HCT116 (cell line): ENCODE measurements around the gene PIK3R4. TPM values are rescaled to one million over a fixed set of nuclear protein-coding genes. Genes with fewer than 3 reads are reported as not detected.

Source experiments
- ATAC-seq: fragments of 200-7000 bp; cut with Tn5 transposase; 2 replicates; pipeline ENCODE4 v1.9.1; 2020; ENCODE audit warnings: mild to moderate bottlenecking, moderate library complexity
- BruUV-seq: library from RNA; stranded (reverse); fragments of 400-500 nt; replicated peaks from 2 replicates; lab custom pipeline; 2021; lab: Mats Ljungman, UMichigan
- CTCF ChIA-PET: fragments of 300-600 bp; sonication (Branson Sonifier 250); formaldehyde crosslinking; loops from one replicate; lab custom pipeline; 2021; ENCODE audit warnings: antibody characterized with exemption; lab: Charles Lee
- POLR2A ChIA-PET: fragments of 300-600, 350-600 bp; sonication (Branson Sonifier 250); formaldehyde crosslinking; loops from one replicate; lab custom pipeline; 2021; ENCODE audit warnings: antibody characterized with exemption; lab: Charles Lee
- RAD21 ChIA-PET, 2 experiments: fragments of 300-600 bp; sonication (Branson Sonifier 250); formaldehyde crosslinking; loops; one replicate each; lab custom pipeline; 2023; ENCODE audit warnings: low total read pairs in 2 of 2; ENCODE audit not compliant: uncharacterized antibody in 2 of 2, unreplicated experiment in 2 of 2, low non-redundant PET in 1 of 2; lab: Charles Lee
- DNase-seq: peaks from one replicate; pipeline ENCODE4 v3.0.0-alpha.2; 2010; ENCODE audit warnings: low read depth, low spot score
- H2AFZ ChIP-seq: fragments of 200-600 bp; shearing (Covaris generic), sonication (generic); 2 replicates; pipeline ENCODE4 v1.6.1; 2017; ENCODE audit warnings: low read depth, mixed run types, mixed read lengths, antibody characterized with exemption, low read length; ENCODE audit not compliant: poor library complexity, severe bottlenecking
- H3K27ac ChIP-seq: 2 replicates; pipeline ENCODE4 v1.5.1; 2012; ENCODE audit warnings: low read depth, low read length
- H3K27me3 ChIP-seq: fragments of 200-600 bp; sonication (generic); 2 replicates; pipeline ENCODE4 v1.6.1; 2016; ENCODE audit warnings: mixed run types, low read length, mixed read lengths; ENCODE audit not compliant: insufficient read depth
- H3K36me3 ChIP-seq, 2 experiments: fragments of 200-500 bp in 1 of 2; fragments of 200-600 bp in 1 of 2; sonication (Bioruptor generic) in 1 of 2; sonication (generic) in 1 of 2; 2 replicates each; pipeline versions ENCODE4 v1.5.1 to v1.6.1; 2014 to 2016; ENCODE audit warnings: low read length in 2 of 2, inconsistent platforms in 1 of 2, mixed read lengths in 1 of 2, mixed run types in 1 of 2; ENCODE audit not compliant: insufficient read depth in 2 of 2, control insufficient read depth in 1 of 2
- H3K4me1 ChIP-seq, 2 experiments: fragments of 200-600 bp in 1 of 2; sonication (generic) in 1 of 2; 2 replicates each; pipeline versions ENCODE4 v1.5.1 to v1.6.1; 2012 to 2017; ENCODE audit warnings: low read length in 2 of 2, inconsistent platforms in 1 of 2, mild to moderate bottlenecking in 1 of 2, mixed read lengths in 1 of 2, mixed run types in 1 of 2, moderate library complexity in 1 of 2; ENCODE audit not compliant: insufficient read depth in 2 of 2, control insufficient read depth in 1 of 2
- H3K4me2 ChIP-seq: fragments of 200-600 bp; sonication (generic); 2 replicates; pipeline ENCODE4 v1.6.1; 2017; ENCODE audit warnings: mixed run types, low read length, mixed read lengths
- H3K4me3 ChIP-seq, 2 experiments: fragments of 200-600 bp in 1 of 2; sonication (generic) in 1 of 2; replicated peaks in 1 of 2; 2 replicates each; pipeline ENCODE4 v1.5.1; 2011 to 2016; ENCODE audit warnings: low read length in 2 of 2, control low read depth in 1 of 2, low read depth in 1 of 2, mild to moderate bottlenecking in 1 of 2, mixed read lengths in 1 of 2, mixed run types in 1 of 2
- H3K79me2 ChIP-seq: fragments of 200-600 bp; sonication (generic); 2 replicates; pipeline ENCODE4 v1.6.1; 2017; ENCODE audit warnings: mild to moderate bottlenecking, mixed run types, low read length, moderate library complexity, mixed read lengths; ENCODE audit not compliant: insufficient read depth
- H3K9ac ChIP-seq: fragments of 200-600 bp; sonication (generic); 2 replicates; pipeline ENCODE4 v1.6.1; 2016; ENCODE audit warnings: low read length, mixed read lengths
- H3K9me2 ChIP-seq: fragments of 200-600 bp; sonication (generic), shearing (Covaris generic); 2 replicates; pipeline ENCODE4 v1.6.1; 2017; ENCODE audit warnings: mixed run types, mild to moderate bottlenecking, moderate library complexity; ENCODE audit not compliant: insufficient read depth
- H3K9me3 ChIP-seq, 2 experiments: fragments of 200-500 bp in 1 of 2; fragments of 200-600 bp in 1 of 2; sonication (Bioruptor generic) in 1 of 2; sonication (generic) in 1 of 2; 2 replicates each; pipeline ENCODE4 v1.6.1; 2014 to 2017; ENCODE audit warnings: low read length in 2 of 2, mixed read lengths in 2 of 2, inconsistent platforms in 1 of 2, low read depth in 1 of 2, mild to moderate bottlenecking in 1 of 2, mixed run types in 1 of 2, moderate library complexity in 1 of 2; ENCODE audit not compliant: control insufficient read depth in 1 of 2, insufficient read depth in 1 of 2
- H4K20me1 ChIP-seq: fragments of 200-600 bp; sonication (generic), shearing (Covaris generic); 2 replicates; pipeline ENCODE4 v1.6.1; 2017; ENCODE audit warnings: mixed run types, mild to moderate bottlenecking, moderate library complexity; ENCODE audit not compliant: insufficient read depth
- CEBPB ChIP-seq: IDR thresholded peaks from 2 replicates; pipeline ENCODE4 v1.6.1; 2012; ENCODE audit warnings: low read depth
- EGR1 ChIP-seq: IDR thresholded peaks from 2 replicates; pipeline ENCODE4 v1.6.1; 2012; ENCODE audit warnings: low read depth
- ELF1 ChIP-seq: IDR thresholded peaks from 2 replicates; pipeline ENCODE4 v1.6.1; 2012; ENCODE audit warnings: low read depth, borderline replicate concordance
- EZH2 ChIP-seq: fragments of 200-600 bp; sonication (generic); IDR thresholded peaks from 2 replicates; pipeline ENCODE4 v1.6.1; 2017; ENCODE audit warnings: antibody characterized with exemption, mixed run types
- EZH2phosphoT487 ChIP-seq: fragments of 200-600 bp; IDR thresholded peaks from 2 replicates; pipeline ENCODE4 v1.6.1; 2018; ENCODE audit warnings: antibody characterized with exemption, borderline replicate concordance
- FOSL1 ChIP-seq: IDR thresholded peaks from 2 replicates; pipeline ENCODE4 v1.6.1; 2012; ENCODE audit warnings: low read depth
- JUND ChIP-seq: IDR thresholded peaks from 2 replicates; pipeline ENCODE4 v1.6.1; 2012
- POLR2A ChIP-seq: IDR thresholded peaks from 2 replicates; pipeline ENCODE4 v1.7.0; 2011; ENCODE audit warnings: borderline replicate concordance; ENCODE audit not compliant: insufficient read depth, insufficient read length; ENCODE audit errors: extremely low read depth
- POLR2AphosphoS5 ChIP-seq: IDR thresholded peaks from 2 replicates; pipeline ENCODE4 v1.6.1; 2011; ENCODE audit warnings: mild to moderate bottlenecking, low read depth, low read length, moderate library complexity
- RAD21 ChIP-seq: IDR thresholded peaks from 2 replicates; pipeline ENCODE4 v1.6.1; 2012; ENCODE audit warnings: low read depth, mild to moderate bottlenecking
- SRF ChIP-seq: IDR thresholded peaks from 2 replicates; pipeline ENCODE4 v1.6.1; 2012; ENCODE audit warnings: low read depth
- YY1 ChIP-seq: IDR thresholded peaks from 2 replicates; pipeline ENCODE4 v1.6.1; 2011; ENCODE audit warnings: low read length, low read depth, moderate library complexity, mild to moderate bottlenecking; ENCODE audit not compliant: insufficient replicate concordance; ENCODE audit errors: extremely low read depth
- ZFX ChIP-seq: fragments of 450-650 bp; IDR thresholded peaks from 2 replicates; pipeline ENCODE4 v1.6.1; 2017
- ZNF274 ChIP-seq: fragments of 200-500 bp; sonication (Bioruptor generic); IDR thresholded peaks from 2 replicates; pipeline ENCODE4 v1.6.1; 2014; ENCODE audit warnings: mild to moderate bottlenecking, low read depth, low read length, inconsistent platforms
- intact Hi-C: fragments of 100-400 bp; cut with micrococcal nuclease; formaldehyde crosslinking; loops from 2 replicates; pipeline ENCODE4 v1.10.0; 2022
- total RNA-seq: library from RNA; stranded (reverse); gene quantifications from one replicate; pipeline ENCODE4 v1.2.1, GENCODE V29; 2021; ENCODE audit not compliant: unreplicated experiment
- TF ChIP-seq, protein P1 (sequence below): IDR thresholded peaks from 2 replicates; pipeline ENCODE4 v1.6.1; 2011; ENCODE audit warnings: mild to moderate bottlenecking, low read length, moderate library complexity; ENCODE audit not compliant: insufficient replicate concordance; ENCODE audit errors: extremely low read depth
- TF ChIP-seq, protein P2 (sequence below): IDR thresholded peaks from 2 replicates; pipeline ENCODE4 v1.6.1; 2012; ENCODE audit warnings: low read depth

PIK3R4 gene
- total RNA-seq, 1 experiment from 2014 or later, result 23.5 TPM

DNA sequence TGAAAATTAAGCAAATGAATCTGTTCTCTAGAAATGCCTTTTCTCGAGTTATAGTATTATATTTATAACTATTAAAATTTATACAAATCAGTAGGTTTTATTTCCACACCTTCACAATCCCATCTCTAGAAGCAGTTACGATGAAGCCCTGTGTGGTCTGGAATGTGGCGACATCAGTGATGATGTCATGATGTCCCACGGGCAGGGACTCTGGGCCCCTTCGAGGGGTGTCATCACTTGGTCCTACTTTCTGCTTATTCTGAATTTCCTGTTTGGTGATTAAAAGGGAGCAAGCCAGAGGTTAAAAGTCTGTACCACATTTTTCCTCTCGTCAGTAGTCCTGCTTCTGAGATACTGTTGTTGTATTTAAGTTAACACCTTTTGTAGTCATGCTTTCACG lies 67.4 kb downstream of the PIK3R4 start:
- no peaks in the 10 kb centered on the region for H3K9me3 ChIP-seq
- ChIA-PET POLR2A (no interaction called here), CTCF (no interaction called here)
- H4K20me1 ChIP-seq, result no peaks in the 10 kb centered on the region
- no peak overlapping the region for H3K9ac ChIP-seq
- no peaks in the 10 kb centered on the region for H3K27me3 ChIP-seq
- H3K9me2 ChIP-seq, result no peaks in the 10 kb centered on the region
- no peak for ATAC-seq
- peaks cover 13 to 16% of the 10 kb centered on the region in 2 experiments; a peak in 3 of 4 replicates for H3K36me3 ChIP-seq
- no TSS peak for BruUV-seq
- TF ChIP-seq, protein P1, sequence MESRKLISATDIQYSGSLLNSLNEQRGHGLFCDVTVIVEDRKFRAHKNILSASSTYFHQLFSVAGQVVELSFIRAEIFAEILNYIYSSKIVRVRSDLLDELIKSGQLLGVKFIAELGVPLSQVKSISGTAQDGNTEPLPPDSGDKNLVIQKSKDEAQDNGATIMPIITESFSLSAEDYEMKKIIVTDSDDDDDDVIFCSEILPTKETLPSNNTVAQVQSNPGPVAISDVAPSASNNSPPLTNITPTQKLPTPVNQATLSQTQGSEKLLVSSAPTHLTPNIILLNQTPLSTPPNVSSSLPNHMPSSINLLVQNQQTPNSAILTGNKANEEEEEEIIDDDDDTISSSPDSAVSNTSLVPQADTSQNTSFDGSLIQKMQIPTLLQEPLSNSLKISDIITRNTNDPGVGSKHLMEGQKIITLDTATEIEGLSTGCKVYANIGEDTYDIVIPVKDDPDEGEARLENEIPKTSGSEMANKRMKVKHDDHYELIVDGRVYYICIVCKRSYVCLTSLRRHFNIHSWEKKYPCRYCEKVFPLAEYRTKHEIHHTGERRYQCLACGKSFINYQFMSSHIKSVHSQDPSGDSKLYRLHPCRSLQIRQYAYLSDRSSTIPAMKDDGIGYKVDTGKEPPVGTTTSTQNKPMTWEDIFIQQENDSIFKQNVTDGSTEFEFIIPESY, result no peak
- no peak for TF ChIP-seq RAD21
- TF ChIP-seq, protein P2, sequence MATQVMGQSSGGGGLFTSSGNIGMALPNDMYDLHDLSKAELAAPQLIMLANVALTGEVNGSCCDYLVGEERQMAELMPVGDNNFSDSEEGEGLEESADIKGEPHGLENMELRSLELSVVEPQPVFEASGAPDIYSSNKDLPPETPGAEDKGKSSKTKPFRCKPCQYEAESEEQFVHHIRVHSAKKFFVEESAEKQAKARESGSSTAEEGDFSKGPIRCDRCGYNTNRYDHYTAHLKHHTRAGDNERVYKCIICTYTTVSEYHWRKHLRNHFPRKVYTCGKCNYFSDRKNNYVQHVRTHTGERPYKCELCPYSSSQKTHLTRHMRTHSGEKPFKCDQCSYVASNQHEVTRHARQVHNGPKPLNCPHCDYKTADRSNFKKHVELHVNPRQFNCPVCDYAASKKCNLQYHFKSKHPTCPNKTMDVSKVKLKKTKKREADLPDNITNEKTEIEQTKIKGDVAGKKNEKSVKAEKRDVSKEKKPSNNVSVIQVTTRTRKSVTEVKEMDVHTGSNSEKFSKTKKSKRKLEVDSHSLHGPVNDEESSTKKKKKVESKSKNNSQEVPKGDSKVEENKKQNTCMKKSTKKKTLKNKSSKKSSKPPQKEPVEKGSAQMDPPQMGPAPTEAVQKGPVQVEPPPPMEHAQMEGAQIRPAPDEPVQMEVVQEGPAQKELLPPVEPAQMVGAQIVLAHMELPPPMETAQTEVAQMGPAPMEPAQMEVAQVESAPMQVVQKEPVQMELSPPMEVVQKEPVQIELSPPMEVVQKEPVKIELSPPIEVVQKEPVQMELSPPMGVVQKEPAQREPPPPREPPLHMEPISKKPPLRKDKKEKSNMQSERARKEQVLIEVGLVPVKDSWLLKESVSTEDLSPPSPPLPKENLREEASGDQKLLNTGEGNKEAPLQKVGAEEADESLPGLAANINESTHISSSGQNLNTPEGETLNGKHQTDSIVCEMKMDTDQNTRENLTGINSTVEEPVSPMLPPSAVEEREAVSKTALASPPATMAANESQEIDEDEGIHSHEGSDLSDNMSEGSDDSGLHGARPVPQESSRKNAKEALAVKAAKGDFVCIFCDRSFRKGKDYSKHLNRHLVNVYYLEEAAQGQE, result no peak
- no peak for TF ChIP-seq FOSL1
- TF ChIP-seq EGR1, result no peak
- TF ChIP-seq ZFX, result no peak
- no peak for TF ChIP-seq CEBPB
- TF ChIP-seq EZH2, result no peak
- TF ChIP-seq ELF1, result no peak
- TF ChIP-seq POLR2AphosphoS5, result no peak
- no peak for TF ChIP-seq ZNF274
- no peak for TF ChIP-seq YY1
- no peak for TF ChIP-seq EZH2phosphoT487
- TF ChIP-seq POLR2A, result no peak
- TF ChIP-seq SRF, result no peak
- no peak for TF ChIP-seq JUND
- TF ChIP-seq, all 23 proteins: peak for 0
- no peak overlapping the region for H3K4me2 ChIP-seq
- H2AFZ ChIP-seq, result no peak overlapping the region
- no peak overlapping the region for H3K27ac ChIP-seq
- DNase-seq, result no peak
- no peak overlapping the region for H3K4me3 ChIP-seq
- intact Hi-C loops, result no loop called here
- RAD21 ChIA-PET, result no interaction called here
- H3K79me2 ChIP-seq, result no peaks in the 10 kb centered on the region
- no peaks in the 10 kb centered on the region for H3K4me1 ChIP-seq
